Endothelial cell of coronary artery (primary cell): ENCODE measurements around the gene GCGR. TPM values are rescaled to one million over a fixed set of nuclear protein-coding genes. Genes with fewer than 3 reads are reported as not detected.

Source experiments
- total RNA-seq: library from RNA; depleted of rRNA; stranded (reverse); fragments of >200 nt; gene quantifications from 2 replicates; pipeline ENCODE4 v1.2.3, GENCODE V29; 2014

The GCGR gene
- total RNA-seq: not detected in 2 replicates

GRCh38 chr17:81803728-81804558, at the start of gene GCGR:
Gene GCGR (plus strand): TSS chr17:81804150. CDS start chr17:81809019, 4,869 bp downstream.

GRCh38 chr17:81833160-81833920, 29.4 kb downstream of the GCGR start, which contains the start of gene MCRIP1:
Gene MCRIP1 (minus strand): TSS chr17:81833291. CDS start chr17:81824506, 8,785 bp downstream.

GRCh38 chr17:81834831-81835267, 30.9 kb downstream of the GCGR start, which contains the start of gene PPP1R27:
Gene PPP1R27 (minus strand): TSS chr17:81835050. CDS start chr17:81834953, 97 bp downstream.

GRCh38 chr17:81859906-81860755, 56.2 kb downstream of the GCGR start, which contains the start of gene P4HB:
Gene P4HB (minus strand): TSS chr17:81860535. CDS start chr17:81860471, 64 bp downstream.

Other genes starting within 250 kb of the GCGR start
- gene NPLOC4, start 167.0 kb upstream of the GCGR start, total RNA-seq: 72.2 and 79.0 TPM in 2 replicates
- 0.18 and 0.19 TPM in 2 replicates for gene TSPAN10, start 167.0 kb upstream of the GCGR start, total RNA-seq
- 0.38 and 0.45 TPM in 2 replicates for gene PDE6G, start 147.6 kb upstream of the GCGR start, total RNA-seq
- gene OXLD1, start 137.5 kb upstream of the GCGR start, total RNA-seq: 26.6 and 32.4 TPM in 2 replicates
- gene CCDC137, start 137.4 kb upstream of the GCGR start, total RNA-seq: 9.5 and 10.8 TPM in 2 replicates
- 27.6 and 40.7 TPM in 2 replicates for gene ARL16, start 120.4 kb upstream of the GCGR start, total RNA-seq
- 80.8 and 93.5 TPM in 2 replicates for gene HGS, start 120.1 kb upstream of the GCGR start, total RNA-seq
- 8.5 and 14.1 TPM in 2 replicates for gene MRPL12, start 100.8 kb upstream of the GCGR start, total RNA-seq
- gene SLC25A10, start 91.9 kb upstream of the GCGR start, total RNA-seq: 10.6 and 22.9 TPM in 2 replicates
- gene MCRIP1, start 29.1 kb downstream of the GCGR start, total RNA-seq: 114 and 175 TPM in 2 replicates
- gene PPP1R27, start 30.9 kb downstream of the GCGR start, total RNA-seq: not detected in 2 replicates
- gene P4HB, start 56.4 kb downstream of the GCGR start, total RNA-seq: 710 and 947 TPM in 2 replicates
- gene ARHGDIA, start 67.2 kb downstream of the GCGR start, total RNA-seq: 103 and 167 TPM in 2 replicates
- 171 and 230 TPM in 2 replicates for gene ALYREF, start 87.4 kb downstream of the GCGR start, total RNA-seq
- 187 and 197 TPM in 2 replicates for gene ANAPC11, start 87.6 kb downstream of the GCGR start, total RNA-seq
- gene NPB, start 98.1 kb downstream of the GCGR start, total RNA-seq: 0.27 and 0.28 TPM in 2 replicates
- 19.9 and 25.6 TPM in 2 replicates for gene PCYT2, start 107.2 kb downstream of the GCGR start, total RNA-seq
- gene SIRT7, start 114.0 kb downstream of the GCGR start, total RNA-seq: 15.0 and 18.5 TPM in 2 replicates
- gene MAFG, start 123.6 kb downstream of the GCGR start, total RNA-seq: 14.0 and 18.6 TPM in 2 replicates
- 89.6 and 118 TPM in 2 replicates for gene PYCR1, start 133.2 kb downstream of the GCGR start, total RNA-seq
- gene MYADML2, start 143.1 kb downstream of the GCGR start, total RNA-seq: not detected in 2 replicates
- gene NOTUM, start 157.0 kb downstream of the GCGR start, total RNA-seq: under 0.01 TPM in 1 of 2 replicates, not detected in the other
- gene ASPSCR1, start 173.5 kb downstream of the GCGR start, total RNA-seq: 21.8 and 22.2 TPM in 2 replicates
- gene CENPX, start 218.7 kb downstream of the GCGR start, total RNA-seq: 22.3 and 48.6 TPM in 2 replicates
- gene LRRC45, start 219.2 kb downstream of the GCGR start, total RNA-seq: 15.3 and 21.4 TPM in 2 replicates
- 21.1 and 32.0 TPM in 2 replicates for gene RAC3, start 227.5 kb downstream of the GCGR start, total RNA-seq
- 29.9 and 42.8 TPM in 2 replicates for gene DCXR, start 233.5 kb downstream of the GCGR start, total RNA-seq
- gene RFNG, start 247.7 kb downstream of the GCGR start, total RNA-seq: 18.1 and 28.5 TPM in 2 replicates
- 105 and 107 TPM in 2 replicates for gene GPS1, start 247.7 kb downstream of the GCGR start, total RNA-seq